ENCODE results near the gene AUTS2. TPM values are rescaled to one million over a fixed set of nuclear protein-coding genes. Genes with fewer than 3 reads are reported as not detected.
A peak's percentile ranks its signal among the peaks of the same experiment; 100 is the strongest.

The AUTS2 gene
- total and polyA plus RNA-seq, 4 experiments from 2014 or later = 3.4 to 35.2 (median 25.5) TPM

DNA sequence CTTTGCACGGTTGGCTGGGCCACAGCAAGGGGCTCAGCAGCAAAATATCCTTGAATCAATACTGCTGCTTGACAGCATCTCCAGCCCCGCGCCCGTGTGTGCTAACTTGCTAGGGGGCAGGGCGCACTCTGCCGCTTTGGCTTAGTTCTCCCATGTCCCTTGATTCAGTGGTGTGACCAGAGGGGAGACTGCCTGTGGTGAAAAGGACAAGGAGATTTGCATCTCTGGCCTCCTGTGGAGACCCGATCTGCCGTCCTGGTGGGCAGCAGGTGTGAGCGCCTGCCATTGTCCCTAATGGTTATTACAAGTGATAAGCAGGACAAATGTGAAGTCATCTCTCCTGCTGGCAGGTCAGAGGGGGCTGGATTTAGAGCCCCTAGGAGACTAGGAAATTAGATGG, 1033.4 kb downstream of the AUTS2 start:
- intact Hi-C loops (cut with micrococcal nuclease) = no loop called here
- H3K36me3 Mint-ChIP-seq = no peaks in the 10 kb centered on the region
- Histone ChIP-seq H3K4me1 (ENCODE audit: insufficient read depth, low read length) (no peaks in the 10 kb centered on the region), H3K4me3 (ENCODE audit: low read length in 2 of 2) (no peak overlapping the region), H3K9me3 (ENCODE audit: control insufficient read depth in 1 of 2, low read length in 2 of 2) (no peaks in the 10 kb centered on the region), H3K36me3 (ENCODE audit: insufficient read depth, low read length) (no peaks in the 10 kb centered on the region), H3K27me3 (ENCODE audit: insufficient read depth, low read length) (no peaks in the 10 kb centered on the region), H3K27ac (ENCODE audit: low read depth, low read length) (no peak overlapping the region)
- no peak overlapping the region for H3K27ac Mint-ChIP-seq
- no peaks in the 10 kb centered on the region for H3K27me3 Mint-ChIP-seq
- H3K4me3 Mint-ChIP-seq = no peak overlapping the region
- CTCF ChIA-PET (ENCODE audit: partially characterized antibody) = no interaction called here
- H3K9me3 Mint-ChIP-seq = peaks cover 0 to 5% (median under 1%) of the 10 kb centered on the region in 8 donors
- DNase-seq = no peak
- no peaks in the 10 kb centered on the region for H3K4me1 Mint-ChIP-seq
- POLR2A ChIA-PET (ENCODE audit: partially characterized antibody) = no interaction called here

DNA sequence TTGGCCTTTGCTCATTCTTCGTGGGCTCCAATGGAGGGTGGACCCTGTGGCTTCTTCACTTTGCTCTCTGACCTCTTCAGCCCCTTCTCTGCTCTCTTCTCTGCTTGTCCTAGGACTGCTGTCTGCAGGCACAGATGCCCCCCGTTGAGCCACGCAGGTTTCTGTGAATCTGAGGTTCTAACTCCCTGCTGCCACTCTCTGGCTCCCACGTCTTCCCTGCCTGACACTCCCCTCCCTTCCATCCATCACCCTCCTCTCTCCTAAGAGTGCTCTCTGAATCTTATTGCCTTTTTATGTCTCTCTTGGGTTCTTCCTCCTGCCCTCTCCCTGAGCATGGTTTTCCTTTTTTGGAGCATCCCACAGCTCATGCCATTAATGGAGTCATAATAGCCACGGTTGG, 1034.1 kb downstream of the AUTS2 start:
- Histone ChIP-seq H3K36me3 (ENCODE audit: insufficient read depth, low read length) (no peaks in the 10 kb centered on the region), H3K27me3 (ENCODE audit: insufficient read depth, low read length) (no peaks in the 10 kb centered on the region), H3K9me3 (ENCODE audit: control insufficient read depth in 1 of 2, low read length in 2 of 2) (no peaks in the 10 kb centered on the region), H3K27ac (ENCODE audit: low read depth, low read length) (no peak overlapping the region), H3K4me3 (ENCODE audit: low read length in 2 of 2) (no peak overlapping the region), H3K4me1 (ENCODE audit: insufficient read depth, low read length) (no peaks in the 10 kb centered on the region)
- POLR2A ChIA-PET (ENCODE audit: partially characterized antibody) = no interaction called here
- H3K4me3 Mint-ChIP-seq = no peak overlapping the region
- no peaks in the 10 kb centered on the region for H3K27me3 Mint-ChIP-seq
- peak overlapping the region in 1 of 7 donors; percentile 25 for H3K27ac Mint-ChIP-seq
- H3K9me3 Mint-ChIP-seq = peaks cover 0 to 7% (median 0%) of the 10 kb centered on the region in 8 donors
- H3K4me1 Mint-ChIP-seq = peaks cover 0 to 4% (median 2%) of the 10 kb centered on the region in 4 donors
- CTCF ChIA-PET (ENCODE audit: partially characterized antibody) = no interaction called here
- intact Hi-C loops (cut with micrococcal nuclease) = no loop called here
- no peaks in the 10 kb centered on the region for H3K36me3 Mint-ChIP-seq
- no peak for DNase-seq

DNA sequence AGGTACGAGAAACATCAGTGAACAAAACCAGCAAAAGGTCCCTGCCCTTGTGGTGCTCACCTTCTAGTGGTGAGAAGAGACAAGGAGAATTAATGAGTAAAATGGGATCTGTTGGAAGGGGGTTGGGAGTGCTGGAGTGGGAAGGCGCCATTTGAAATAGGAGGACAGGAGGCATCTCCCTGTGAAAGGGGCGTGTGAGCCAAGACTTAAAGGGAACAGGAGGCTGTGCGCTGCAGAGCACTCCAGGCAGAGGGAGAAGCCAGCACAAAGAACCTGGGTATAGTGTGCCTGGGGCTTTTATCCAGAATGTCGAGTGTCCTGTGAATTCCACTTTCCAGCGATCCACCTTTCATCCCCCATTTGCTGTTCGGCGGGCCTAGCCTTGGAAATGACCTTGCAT, 1035.8 kb downstream of the AUTS2 start:
- DNase-seq = no peak

DNA sequence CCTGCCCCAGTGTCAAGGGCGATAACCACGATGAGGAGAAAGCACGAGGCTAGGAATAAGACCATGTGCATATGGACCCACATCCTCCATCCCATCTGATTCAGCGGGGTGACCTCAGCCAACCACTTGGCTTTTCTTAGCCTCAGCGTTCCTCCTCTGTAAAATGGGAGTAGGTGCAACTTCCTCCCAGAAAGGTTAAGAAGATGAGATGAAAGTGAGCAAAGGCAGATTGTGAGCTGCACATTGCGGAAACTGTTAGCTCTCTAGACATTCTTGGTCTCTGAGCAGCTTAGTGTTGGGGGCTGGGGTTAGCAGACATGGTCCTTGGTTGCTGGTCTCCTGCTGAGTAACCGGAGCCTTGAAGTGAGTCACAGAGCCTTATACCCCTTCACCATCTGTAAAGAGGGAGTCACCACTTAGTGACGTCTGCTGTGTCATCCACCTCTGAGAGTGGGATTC, 1036.4 kb downstream of the AUTS2 start:
- ChIA-PET POLR2A (ENCODE audit: partially characterized antibody) (no interaction called here), CTCF (ENCODE audit: partially characterized antibody) (no interaction called here)
- Mint-ChIP-seq H3K4me3 (no peak overlapping the region), H3K27me3 (no peaks in the 10 kb centered on the region), H3K27ac (peak overlapping the region in 1 of 7 donors; percentile 1), H3K4me1 (peaks cover 0 to 8% (median 2%) of the 10 kb centered on the region in 4 donors), H3K36me3 (no peaks in the 10 kb centered on the region), H3K9me3 (peaks cover 0 to 5% (median 0%) of the 10 kb centered on the region in 8 donors)
- H3K27me3 ChIP-seq (ENCODE audit: insufficient read depth, low read length) = no peaks in the 10 kb centered on the region
- intact Hi-C loops (cut with micrococcal nuclease) = no loop called here
- H3K27ac ChIP-seq (ENCODE audit: low read depth, low read length) = no peak overlapping the region
- no peaks in the 10 kb centered on the region for H3K9me3 ChIP-seq (ENCODE audit: control insufficient read depth in 1 of 2, low read length in 2 of 2)
- H3K4me1 ChIP-seq (ENCODE audit: insufficient read depth, low read length) = no peaks in the 10 kb centered on the region
- no peak overlapping the region for H3K4me3 ChIP-seq (ENCODE audit: low read length in 2 of 2)
- H3K36me3 ChIP-seq (ENCODE audit: insufficient read depth, low read length) = no peaks in the 10 kb centered on the region
- no peak for DNase-seq

More for the DNA sequence above, 1035.8 kb downstream of the AUTS2 start:
- H3K9me3 Mint-ChIP-seq = peaks cover 0 to 5% (median 0%) of the 10 kb centered on the region in 8 donors
- CTCF ChIA-PET (ENCODE audit: partially characterized antibody) = interaction anchor here (0.9 to 1.0 kb wide), 2 partner anchors 31 to 64 kb away, joined by 3 to 4 read pairs; no protein-coding TSS in a partner anchor
- H3K4me1 Mint-ChIP-seq = peaks cover 0 to 8% (median 2%) of the 10 kb centered on the region in 4 donors
- H3K27me3 Mint-ChIP-seq = no peaks in the 10 kb centered on the region
- Histone ChIP-seq H3K27me3 (ENCODE audit: insufficient read depth, low read length) (no peaks in the 10 kb centered on the region), H3K27ac (ENCODE audit: low read depth, low read length) (no peak overlapping the region), H3K4me1 (ENCODE audit: insufficient read depth, low read length) (no peaks in the 10 kb centered on the region), H3K9me3 (ENCODE audit: control insufficient read depth in 1 of 2, low read length in 2 of 2) (no peaks in the 10 kb centered on the region), H3K4me3 (ENCODE audit: low read length in 2 of 2) (no peak overlapping the region), H3K36me3 (ENCODE audit: insufficient read depth, low read length) (no peaks in the 10 kb centered on the region)
- POLR2A ChIA-PET (ENCODE audit: partially characterized antibody) = no interaction called here
- H3K27ac Mint-ChIP-seq = peak overlapping the region in 3 of 7 donors; percentile 42 to 62 (median 42)
- no peaks in the 10 kb centered on the region for H3K36me3 Mint-ChIP-seq
- intact Hi-C loops (cut with micrococcal nuclease) = no loop called here
- no peak overlapping the region for H3K4me3 Mint-ChIP-seq

DNA sequence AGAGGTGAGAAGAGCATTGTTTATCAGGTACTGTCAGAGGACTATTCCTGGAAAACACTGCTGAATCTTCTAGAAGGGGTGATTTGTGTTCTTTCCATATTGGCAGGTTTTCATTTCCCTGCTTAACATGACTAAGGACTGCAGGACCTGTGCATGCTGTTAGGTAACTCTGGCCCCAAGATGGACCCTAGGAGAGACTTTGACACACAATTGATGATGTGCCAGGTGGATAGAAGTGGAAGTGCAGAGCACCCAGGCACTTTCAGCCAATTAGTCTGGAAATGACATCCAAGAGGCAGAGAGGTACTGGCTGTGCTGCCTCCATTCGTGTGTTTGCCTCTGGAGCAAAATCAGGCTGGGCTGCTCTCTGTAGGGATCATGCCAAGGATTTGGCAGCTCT, 1037.4 kb downstream of the AUTS2 start:
- Mint-ChIP-seq H3K27ac (peak overlapping the region in 3 of 7 donors; percentile 11 to 24 (median 19)), H3K9me3 (peaks cover 0 to 7% (median 0%) of the 10 kb centered on the region in 8 donors), H3K36me3 (no peaks in the 10 kb centered on the region), H3K4me3 (no peak overlapping the region), H3K27me3 (no peaks in the 10 kb centered on the region), H3K4me1 (peaks cover 0 to 8% (median 2%) of the 10 kb centered on the region in 4 donors)
- ChIA-PET POLR2A (ENCODE audit: partially characterized antibody) (no interaction called here), CTCF (ENCODE audit: partially characterized antibody) (no interaction called here)
- no peak for DNase-seq
- H3K4me3 ChIP-seq (ENCODE audit: low read length in 2 of 2) = no peak overlapping the region
- intact Hi-C loops (cut with micrococcal nuclease) = no loop called here
- H3K4me1 ChIP-seq (ENCODE audit: insufficient read depth, low read length) = no peaks in the 10 kb centered on the region
- H3K36me3 ChIP-seq (ENCODE audit: insufficient read depth, low read length) = no peaks in the 10 kb centered on the region
- H3K9me3 ChIP-seq (ENCODE audit: control insufficient read depth in 1 of 2, low read length in 2 of 2) = no peaks in the 10 kb centered on the region
- no peaks in the 10 kb centered on the region for H3K27me3 ChIP-seq (ENCODE audit: insufficient read depth, low read length)
- no peak overlapping the region for H3K27ac ChIP-seq (ENCODE audit: low read depth, low read length)

DNA sequence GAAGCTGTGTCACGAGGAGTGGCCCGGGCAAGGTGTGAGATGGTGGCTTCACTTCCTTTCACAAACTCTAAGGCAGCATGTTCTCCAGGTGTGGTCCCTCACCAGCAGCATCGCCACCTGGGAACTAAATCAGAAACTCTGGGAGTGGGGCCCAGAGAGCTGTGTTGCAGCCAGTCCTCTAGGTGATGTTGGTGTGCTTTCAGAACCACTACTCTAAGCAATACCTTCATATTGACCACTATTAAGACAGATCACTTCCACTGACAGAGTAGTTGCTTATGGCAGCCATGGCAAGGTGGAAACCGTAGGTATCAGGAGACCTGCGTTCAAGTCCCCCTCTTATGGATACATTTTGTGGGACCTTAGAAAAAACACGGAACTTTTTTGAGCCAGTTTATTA, 1037.9 kb downstream of the AUTS2 start:
- no peaks in the 10 kb centered on the region for H3K27me3 ChIP-seq (ENCODE audit: insufficient read depth, low read length)
- H3K4me1 Mint-ChIP-seq = peaks cover 0 to 8% (median 2%) of the 10 kb centered on the region in 4 donors
- no peak overlapping the region for H3K4me3 ChIP-seq (ENCODE audit: low read length in 2 of 2)
- H3K36me3 ChIP-seq (ENCODE audit: insufficient read depth, low read length) = no peaks in the 10 kb centered on the region
- peaks cover 0 to 7% (median 2%) of the 10 kb centered on the region in 8 donors for H3K9me3 Mint-ChIP-seq
- no peaks in the 10 kb centered on the region for H3K27me3 Mint-ChIP-seq
- peak overlapping the region in 2 of 7 donors; percentile 19 to 60 for H3K27ac Mint-ChIP-seq
- DNase-seq = no peak
- H3K9me3 ChIP-seq (ENCODE audit: control insufficient read depth in 1 of 2, low read length in 2 of 2) = no peaks in the 10 kb centered on the region
- H3K4me1 ChIP-seq (ENCODE audit: insufficient read depth, low read length) = no peaks in the 10 kb centered on the region
- H3K4me3 Mint-ChIP-seq = no peak overlapping the region
- H3K27ac ChIP-seq (ENCODE audit: low read depth, low read length) = no peak overlapping the region
- CTCF ChIA-PET (ENCODE audit: partially characterized antibody) = no interaction called here
- H3K36me3 Mint-ChIP-seq = no peaks in the 10 kb centered on the region
- intact Hi-C loops (cut with micrococcal nuclease) = no loop called here
- POLR2A ChIA-PET (ENCODE audit: partially characterized antibody) = no interaction called here

DNA sequence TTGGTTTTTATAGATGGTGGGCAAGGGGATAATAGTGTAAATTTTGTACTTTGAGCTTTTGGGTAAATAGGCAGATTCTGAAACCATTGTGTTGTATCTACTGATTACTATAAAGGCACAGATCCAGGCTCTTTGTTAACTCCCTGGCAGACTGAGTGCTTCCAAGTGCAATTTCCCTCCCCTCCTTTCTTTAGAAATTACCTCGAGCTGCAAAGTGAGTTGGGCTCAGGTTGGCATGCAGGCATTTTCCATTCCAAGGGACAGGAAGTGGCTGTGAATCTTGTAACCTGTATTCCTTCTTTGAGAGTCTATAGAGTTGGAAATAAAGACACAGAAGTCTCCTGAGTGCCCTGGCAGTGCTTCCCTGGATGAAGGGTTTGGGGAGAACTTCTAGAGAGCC, 1039.5 kb downstream of the AUTS2 start:
- no peak overlapping the region for H3K27ac ChIP-seq (ENCODE audit: low read depth, low read length)
- intact Hi-C loops (cut with micrococcal nuclease) = no loop called here

More for the DNA sequence above, 1039.5 kb downstream of the AUTS2 start:
- ChIA-PET POLR2A (ENCODE audit: partially characterized antibody) (no interaction called here), CTCF (ENCODE audit: partially characterized antibody) (no interaction called here)
- Histone ChIP-seq H3K36me3 (ENCODE audit: insufficient read depth, low read length) (no peaks in the 10 kb centered on the region), H3K27me3 (ENCODE audit: insufficient read depth, low read length) (no peaks in the 10 kb centered on the region), H3K4me3 (ENCODE audit: low read length in 2 of 2) (no peak overlapping the region), H3K9me3 (ENCODE audit: control insufficient read depth in 1 of 2, low read length in 2 of 2) (no peaks in the 10 kb centered on the region), H3K4me1 (ENCODE audit: insufficient read depth, low read length) (no peaks in the 10 kb centered on the region)
- Mint-ChIP-seq H3K27ac (peak overlapping the region in 3 of 7 donors; percentile 4 to 77 (median 44)), H3K9me3 (peaks cover 0 to 9% (median 2%) of the 10 kb centered on the region in 8 donors), H3K4me3 (no peak overlapping the region), H3K4me1 (peaks cover 0 to 8% (median 2%) of the 10 kb centered on the region in 4 donors), H3K27me3 (no peaks in the 10 kb centered on the region), H3K36me3 (no peaks in the 10 kb centered on the region)
- no peak for DNase-seq

Measured in CD4-positive, alpha-beta memory T cell (primary cell).